ENCODE data around the gene FCRL2.

- TF ChIP-seq GLIS3 (CRISPR knock-in tag; IDR thresholded peaks at IDR 0.05) = no peak
- no peak for TF ChIP-seq RARB (CRISPR knock-in tag; IDR thresholded peaks at IDR 0.05)
- TF ChIP-seq ZNF565 (CRISPR knock-in tag; conservative IDR thresholded peaks at IDR 0.05; ENCODE audit: low read depth) = no peak
- no peak for TF ChIP-seq ZNF70 (CRISPR knock-in tag; IDR thresholded peaks at IDR 0.05)
- TF ChIP-seq CSRNP3 (CRISPR knock-in tag; IDR thresholded peaks at IDR 0.05) = no peak
- no peak for TF ChIP-seq PATZ1 (CRISPR knock-in tag; IDR thresholded peaks at IDR 0.05; ENCODE audit: borderline replicate concordance)
Measured at GRCh38 chr1:157721985-157722384, 54.9 kb downstream of the FCRL2 start.
